Islet of Langerhans (tissue), 1 donor: Measurements from ENCODE around the gene KCNB1.

Source experiments
- FAIRE-seq: peaks from one replicate; lab custom pipeline; 2011; peaks lifted over from hg19 to GRCh38; lab: Jason Lieb, UNC

The KCNB1 gene

DNA sequence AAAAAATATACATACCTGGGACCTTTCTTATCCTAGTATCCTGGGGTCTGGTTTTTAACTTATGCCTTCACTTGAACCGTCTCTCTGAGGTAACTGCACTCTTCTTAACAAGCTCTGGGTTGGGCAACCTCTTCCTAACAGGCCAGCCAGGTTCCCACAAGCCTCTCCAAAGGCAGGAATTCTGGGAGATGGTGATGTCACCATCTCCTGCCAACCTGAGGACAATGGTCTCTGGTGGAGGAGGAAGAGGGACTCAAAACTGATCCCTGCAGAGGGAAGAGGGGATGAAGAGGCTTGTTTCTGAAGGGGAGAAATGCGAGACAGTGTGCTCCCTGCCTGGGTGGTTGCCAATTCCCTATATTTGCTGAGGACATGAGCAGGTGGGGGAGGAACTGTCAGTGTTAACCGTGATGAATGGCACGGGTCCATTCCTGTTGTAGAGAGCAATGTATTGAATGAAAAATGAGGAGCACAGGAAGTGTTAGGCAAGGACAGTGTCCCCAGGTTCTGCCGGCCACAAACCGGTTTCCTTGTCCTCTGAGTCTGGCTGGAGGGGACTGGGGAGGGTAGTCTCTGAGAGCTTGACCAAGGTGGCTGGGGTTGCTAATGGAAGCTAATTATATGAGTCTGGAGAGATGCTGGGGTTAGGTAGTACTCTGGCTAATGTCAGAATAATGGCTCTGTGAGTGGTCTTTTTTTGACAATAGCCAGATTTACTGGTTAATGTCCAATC is 95.5 kb downstream of the KCNB1 start:
- FAIRE-seq = no peak

DNA sequence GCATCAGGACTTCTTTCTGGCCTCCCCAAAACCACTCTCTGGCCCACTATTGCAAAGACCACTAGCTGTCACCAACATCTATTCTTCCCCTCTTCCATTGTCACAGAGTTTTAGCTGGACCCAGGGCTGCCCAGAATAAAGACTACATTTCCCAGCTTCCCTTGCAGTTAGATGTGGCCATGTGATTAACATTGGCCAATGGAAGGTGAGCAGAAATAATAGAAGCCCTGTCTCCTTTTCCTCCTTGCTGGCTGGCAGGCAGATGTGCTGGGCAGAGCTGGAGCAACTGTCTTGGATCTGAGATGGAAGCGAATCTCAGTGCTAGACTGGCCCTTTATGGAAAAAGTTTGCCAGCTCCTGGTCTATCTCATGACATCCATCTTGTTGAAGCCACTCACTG is 97.0 kb downstream of the KCNB1 start:
- no peak for FAIRE-seq

DNA sequence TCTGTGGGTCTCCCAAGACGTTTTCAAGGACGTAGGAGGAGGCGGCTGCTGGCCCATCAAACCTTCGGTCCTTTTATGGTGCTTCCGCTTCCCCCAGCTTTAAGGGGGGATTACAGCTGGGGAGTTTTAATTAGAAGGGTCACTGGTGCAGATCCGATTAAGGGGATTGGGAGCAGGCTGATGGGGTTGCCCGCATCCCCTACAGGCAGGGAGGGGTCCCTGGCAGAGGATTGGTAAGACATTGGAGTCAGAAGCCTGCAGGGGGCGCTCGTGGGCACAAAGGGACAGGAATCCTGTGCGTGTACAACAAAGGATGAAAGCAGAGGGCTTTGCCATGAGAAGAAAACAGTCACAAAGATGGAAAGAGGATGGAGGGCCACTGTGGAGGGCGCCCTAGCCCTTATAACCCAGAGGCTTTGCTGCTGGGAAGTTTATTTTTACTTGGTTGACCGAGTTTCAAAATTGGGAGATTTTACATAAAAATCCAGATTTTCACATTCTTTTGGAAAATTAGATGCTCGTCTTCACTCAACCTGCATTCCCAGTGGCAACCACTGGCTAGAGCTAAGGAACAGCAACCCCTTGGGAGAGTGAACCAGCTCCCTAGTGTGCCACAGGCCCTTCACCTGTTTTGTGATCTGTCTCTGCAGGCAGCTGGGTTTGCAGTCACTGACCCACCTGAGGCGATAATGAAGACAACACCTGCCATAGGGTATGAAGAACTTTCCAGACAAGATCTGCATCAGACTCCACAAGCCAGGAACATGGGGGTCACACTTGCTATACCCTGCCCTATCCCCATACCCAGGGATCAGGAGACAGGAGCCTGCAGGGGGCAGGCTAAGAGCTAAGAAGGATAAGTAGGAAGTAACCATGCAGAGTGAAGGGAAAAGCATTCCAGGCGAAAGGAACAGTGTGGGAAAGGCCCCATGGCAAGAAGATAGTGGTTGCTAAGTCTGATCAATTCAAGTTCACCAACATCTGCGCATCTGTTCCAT is 97.7 kb downstream of the KCNB1 start:
- FAIRE-seq = no peak

DNA sequence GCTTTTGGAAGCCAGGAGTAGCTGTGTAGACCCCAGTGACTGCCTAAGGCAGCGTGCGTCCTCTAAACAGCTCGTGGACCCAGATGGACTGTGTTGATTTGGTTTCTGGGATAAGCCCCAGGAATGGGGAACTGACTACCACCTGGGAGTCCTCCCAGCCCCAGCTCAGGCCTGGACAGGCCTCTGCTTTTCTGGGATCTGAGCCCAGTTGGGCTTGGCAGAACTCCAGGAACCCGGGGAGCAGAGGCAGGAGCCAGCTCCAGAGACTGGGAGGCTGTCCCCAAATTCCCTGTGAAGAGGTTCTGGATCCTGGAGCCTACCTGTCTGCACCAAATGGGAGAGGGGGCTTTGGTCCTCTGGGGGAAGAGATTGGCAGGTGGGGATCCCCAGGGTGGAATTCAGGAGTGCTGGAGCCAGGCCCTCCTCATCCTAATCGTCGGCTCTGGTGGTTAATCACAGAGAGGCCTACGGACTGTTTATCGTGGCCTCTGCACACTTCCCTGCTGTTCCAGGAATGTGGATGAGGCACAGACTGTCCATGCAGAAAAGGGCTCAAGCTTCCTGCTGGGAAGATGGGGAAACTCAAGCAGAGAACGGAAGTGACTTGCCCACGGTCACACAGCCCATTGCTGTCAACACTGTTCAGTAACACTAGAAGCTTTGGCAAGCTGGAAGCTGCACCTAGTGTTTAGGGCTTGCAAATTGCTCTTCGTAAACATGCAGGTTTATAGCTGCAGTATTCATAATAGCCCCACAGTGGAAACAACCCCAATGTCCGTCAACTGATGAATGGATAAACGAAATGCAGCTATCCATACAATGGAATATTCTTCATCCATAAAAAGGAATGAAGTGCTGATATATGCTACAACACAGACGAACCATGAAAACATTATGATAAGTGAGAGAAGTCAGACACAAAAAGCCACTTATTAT is 100.6 kb downstream of the KCNB1 start:
- FAIRE-seq = no peak

DNA sequence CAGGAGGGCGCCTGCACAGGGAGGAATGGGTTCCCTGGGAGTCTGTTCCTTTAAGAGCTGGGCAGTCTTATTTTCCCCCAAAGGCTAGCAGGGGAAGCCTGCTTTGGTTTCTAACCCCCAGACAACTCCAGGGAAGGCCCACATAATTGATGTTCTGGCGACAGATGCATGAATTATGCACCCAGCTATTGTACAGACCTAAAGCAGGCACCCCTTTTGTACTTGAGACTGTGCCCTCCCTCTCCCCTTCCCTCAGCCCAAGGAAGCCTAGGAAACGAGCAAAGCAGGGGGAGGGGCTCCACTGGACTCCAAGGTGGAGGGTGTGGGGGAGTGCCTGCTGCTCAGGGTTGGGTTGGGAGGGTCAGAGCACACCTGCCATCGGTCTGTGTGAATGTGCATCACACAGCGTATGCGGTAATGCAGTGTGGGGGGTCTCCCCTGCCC is 102.1 kb downstream of the KCNB1 start:
- no peak for FAIRE-seq

DNA sequence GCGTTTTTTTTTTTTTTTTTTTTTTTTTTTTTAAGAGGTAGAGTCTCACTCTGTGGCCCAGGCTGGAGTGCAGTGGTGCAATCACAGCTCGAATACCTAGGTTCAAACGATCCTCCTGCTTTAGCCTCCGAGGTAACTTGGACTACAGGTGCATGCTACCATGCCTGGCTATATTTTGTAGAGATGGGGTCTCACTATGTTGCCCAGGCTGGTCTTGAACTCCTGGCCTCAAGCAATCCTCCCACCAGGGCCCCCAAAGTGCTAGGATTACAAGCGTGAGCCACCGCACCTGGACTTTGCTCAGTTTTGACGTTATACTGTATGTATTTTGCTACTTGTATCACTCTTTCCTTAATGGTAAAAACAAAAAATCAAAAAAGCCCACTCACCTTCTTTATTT is 103.1 kb downstream of the KCNB1 start:
- FAIRE-seq = no peak

DNA sequence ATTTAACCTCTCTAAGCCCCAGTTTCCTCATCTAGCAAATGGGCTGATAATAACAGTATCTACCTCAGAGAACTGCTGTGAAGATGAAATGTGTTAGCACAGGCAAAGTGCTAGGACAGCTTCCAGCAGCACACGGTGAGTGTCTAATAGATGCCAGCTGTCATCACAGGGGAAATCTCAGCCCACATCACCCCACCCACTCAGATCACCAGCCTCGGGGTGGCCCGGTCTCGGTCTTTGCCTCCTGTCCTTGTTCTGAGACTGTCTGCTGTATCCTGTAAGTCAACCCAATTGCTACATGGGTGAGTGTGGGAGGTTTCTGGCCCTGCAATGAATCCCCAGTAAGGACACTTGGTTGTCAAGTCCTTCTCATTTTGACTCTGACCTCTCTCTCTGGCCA is 105.1 kb downstream of the KCNB1 start:
- no peak for FAIRE-seq

DNA sequence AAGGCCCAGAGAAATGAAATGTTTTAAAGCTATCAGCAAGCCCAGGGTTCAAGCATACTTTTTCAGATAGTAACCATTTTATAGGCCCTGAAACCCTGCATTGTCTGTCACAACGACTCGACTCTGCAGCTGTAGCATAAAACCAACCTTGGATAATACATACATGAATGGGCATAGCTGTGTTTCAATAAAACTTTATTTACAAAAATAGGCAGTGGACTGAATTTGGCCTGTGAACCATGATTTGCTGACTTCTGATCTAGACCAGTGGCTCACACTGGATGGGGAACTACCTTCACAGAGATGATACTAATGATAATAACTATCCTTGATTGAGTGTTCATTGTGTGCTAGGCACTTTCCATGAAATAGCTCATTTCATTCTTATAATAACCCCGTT is 107.3 kb downstream of the KCNB1 start:
- no peak for FAIRE-seq

DNA sequence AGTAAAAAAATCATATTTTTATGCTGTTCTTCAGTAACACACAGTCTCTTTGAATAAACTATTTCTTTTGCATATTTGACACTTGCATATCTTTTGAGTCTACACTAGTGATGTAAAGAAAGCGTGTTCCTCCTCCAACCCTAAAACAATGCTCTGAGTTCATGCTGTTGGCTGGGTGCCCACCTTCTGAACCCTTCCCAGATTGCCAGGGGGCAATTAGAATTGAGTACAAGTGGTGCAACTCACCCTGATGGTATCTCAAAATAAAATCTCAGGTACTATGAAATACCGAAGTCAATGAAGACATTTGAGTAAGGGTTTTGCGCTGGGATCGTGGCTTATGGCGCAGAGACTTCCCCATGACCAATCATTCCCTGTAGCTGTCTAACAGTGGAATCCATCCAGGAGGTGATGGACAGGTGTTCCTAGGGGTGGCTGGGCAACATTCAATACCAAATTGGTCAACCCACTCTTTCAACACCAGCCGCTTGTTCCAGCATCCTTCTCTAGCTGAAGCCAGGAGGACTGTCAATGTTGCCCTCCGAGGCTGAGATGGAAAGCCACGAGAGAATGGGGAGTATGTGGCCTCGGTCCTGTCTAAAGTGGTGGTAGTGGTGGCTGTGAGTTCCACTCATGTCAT is 110.3 kb downstream of the KCNB1 start:
- no peak for FAIRE-seq

DNA sequence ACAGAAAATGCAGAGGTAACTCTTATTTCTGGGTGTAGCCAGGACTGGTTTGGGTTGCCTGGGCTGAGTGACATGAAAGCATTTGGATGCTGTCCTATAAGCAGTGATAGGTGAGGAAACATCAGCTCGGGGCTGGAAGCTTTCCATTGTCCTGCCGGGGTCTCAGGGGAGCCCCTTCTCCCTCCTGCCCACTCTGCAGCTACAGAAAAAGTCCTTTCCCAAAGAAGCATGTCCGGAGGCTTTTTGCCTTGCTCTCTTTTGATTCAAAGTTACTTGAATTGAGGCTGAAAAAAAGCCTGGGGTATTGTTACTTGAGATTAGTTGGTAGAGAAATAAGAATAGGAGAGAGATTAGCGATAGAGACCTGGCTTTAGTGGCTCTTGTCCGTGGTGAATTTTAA is 113.9 kb downstream of the KCNB1 start:
- no peak for FAIRE-seq

DNA sequence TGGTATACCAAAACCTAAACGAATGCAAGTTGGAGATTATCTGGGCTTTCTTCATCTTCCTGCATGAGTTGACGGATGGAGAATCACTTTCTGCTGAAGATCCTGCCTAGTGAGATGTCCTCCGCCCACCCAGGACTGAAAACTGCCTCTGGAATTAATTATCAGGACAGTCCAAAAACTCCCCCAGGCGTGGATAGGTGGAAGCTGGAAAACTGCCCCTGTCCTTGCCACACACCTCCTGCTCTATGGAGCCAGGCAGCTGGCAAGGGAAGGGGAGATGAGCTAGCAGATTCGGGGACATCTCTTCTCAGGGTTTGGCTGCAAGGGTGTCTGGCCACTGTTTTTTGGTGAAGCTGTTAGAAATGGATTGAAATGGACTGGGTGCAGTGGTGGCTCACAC is 115.4 kb downstream of the KCNB1 start:
- no peak for FAIRE-seq

DNA sequence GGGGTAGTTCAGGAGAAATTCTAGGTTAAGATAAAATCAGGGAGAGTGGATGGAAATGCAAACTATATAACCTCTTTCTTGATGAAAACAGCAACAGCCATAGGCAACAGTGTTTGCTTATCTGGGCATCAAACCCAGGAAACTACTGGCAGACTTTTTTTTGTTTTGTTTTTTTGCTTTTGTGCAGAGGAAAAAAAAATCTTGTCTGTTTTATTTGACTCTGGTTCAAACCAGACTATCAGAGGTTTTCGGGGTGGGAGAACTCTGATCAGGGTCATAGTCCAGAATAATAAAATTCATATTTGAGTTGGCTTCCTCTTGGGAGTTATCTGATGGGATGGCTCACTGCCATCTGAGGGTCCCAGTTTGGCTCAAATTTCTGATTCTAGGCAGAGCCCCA is 115.8 kb downstream of the KCNB1 start:
- no peak for FAIRE-seq

DNA sequence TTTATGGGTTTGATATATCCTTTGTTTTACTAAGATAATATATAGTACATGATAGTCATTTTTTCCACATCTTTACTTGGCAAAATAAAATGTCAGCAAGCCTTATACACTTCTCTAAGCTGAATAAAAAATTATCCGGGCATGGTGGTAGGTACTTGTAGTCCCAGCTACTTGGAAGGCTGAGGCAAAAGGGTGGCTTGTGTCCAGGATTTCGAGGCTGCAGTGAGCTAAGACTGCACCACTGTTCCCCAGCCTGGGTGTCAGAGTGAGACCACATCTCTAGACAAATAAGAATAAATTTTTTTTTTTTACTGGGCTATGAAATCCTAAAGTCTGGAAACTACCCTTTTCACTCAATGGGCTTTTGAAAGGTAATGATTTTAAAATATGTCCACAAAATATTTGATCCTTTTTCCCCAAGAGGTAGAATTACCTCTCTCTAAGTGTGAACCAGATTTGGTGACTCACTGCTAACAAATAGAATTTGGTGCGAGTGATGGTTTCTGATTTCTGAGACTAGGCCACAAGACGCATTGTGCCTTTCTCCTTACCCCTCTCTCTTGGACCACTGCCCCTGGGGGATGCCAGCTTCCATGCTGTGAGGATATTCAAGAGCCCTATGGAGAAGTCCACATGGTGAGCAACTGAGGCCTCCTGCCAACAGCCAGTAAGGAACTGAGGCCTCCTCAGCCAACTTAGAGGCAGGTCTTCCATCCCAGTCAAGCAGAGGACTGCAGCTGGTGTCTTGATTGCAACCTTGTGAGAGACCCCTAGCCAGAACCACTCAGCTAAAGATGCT is 120.4 kb downstream of the KCNB1 start:
- FAIRE-seq = no peak

DNA sequence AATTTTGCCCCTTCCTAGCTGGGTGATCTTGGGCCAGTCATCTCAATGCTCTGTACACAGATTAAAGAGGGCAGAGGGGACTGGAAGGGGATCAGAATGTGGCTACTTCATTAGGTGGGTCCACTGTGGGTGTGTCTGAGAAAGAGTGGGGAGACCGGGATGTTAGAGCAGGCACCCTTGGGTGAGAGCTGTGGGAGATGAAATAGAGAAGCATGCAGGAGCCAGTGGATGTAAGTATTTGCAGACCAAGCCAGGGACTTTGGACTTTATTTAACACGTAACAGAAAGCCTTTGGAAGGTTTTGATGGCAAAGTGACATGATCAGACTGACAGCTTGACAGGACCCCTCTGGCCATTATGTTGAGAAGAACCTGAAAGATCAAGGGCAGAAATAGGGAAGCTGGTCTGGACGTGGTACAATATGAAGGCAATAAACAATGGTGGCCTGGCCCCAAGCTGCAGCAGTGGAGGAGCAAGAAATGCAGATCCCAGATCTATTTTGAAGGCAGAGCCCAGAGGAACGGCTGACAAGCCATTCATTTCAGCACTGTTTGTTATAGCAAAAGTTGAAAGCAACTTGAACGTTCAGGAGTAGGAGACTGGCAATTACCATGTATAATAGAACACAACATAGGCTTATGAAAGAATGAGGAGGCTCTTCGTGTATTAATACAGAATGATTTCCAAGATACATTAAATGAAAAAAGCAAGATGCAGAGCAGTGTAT is 122.1 kb downstream of the KCNB1 start:
- FAIRE-seq = no peak

DNA sequence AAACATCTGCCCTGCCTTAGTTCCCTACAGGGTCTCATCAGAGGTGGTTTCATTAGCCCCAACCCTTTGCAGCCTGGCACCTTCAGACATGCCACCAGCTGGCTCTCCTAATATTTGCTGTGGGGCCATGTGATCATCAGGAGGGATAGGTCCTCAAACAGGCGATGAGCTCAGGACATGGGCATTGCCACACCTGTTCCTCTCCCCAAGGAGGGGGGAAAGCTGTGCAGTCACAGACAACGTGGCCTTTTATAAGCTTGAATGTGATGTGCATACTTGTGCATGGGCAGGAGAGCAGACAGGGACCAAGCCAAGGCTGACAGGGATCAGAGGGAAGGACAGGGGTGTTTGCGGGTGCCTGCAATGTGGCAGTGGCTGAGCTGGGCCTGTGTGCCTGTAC is 125.8 kb downstream of the KCNB1 start:
- no peak for FAIRE-seq

DNA sequence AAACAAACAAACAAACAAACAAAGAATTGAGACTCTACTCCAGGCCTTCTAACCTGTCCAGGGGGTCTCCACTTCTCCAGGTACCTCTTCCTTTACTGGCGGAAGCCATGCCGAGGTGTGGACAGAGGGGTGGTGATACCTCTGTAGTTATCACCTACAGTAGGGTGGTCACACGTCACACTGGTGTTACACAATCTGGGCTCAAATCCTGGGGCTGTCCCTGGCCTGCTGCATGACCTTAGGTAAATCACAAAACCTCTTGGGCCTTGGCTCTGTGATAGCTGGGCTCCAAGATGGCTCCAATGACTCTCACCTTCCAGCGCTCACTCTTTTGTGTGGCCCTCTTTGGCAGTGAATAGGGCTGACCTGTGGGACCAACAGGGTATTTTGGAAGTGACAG is 127.8 kb downstream of the KCNB1 start:
- no peak for FAIRE-seq

DNA sequence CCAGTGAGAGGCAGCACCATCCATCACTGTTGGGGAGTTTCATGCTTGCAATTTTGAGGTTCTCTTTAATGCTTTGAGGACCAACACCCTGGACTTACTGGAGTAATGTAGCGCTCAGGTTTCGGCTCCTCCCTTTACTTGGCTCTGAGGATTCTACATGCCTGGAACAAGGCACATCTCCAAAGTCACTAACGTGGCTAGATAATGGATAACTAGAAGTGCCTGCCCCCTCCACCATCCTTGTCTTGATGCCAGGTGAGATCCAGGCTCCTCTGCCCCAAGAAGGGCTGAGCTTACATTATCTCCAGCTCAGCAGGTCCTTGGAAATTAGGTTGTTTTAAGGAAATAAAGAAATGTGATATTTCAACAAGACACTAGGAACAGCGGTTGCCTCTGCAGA is 129.1 kb downstream of the KCNB1 start:
- FAIRE-seq = no peak

DNA sequence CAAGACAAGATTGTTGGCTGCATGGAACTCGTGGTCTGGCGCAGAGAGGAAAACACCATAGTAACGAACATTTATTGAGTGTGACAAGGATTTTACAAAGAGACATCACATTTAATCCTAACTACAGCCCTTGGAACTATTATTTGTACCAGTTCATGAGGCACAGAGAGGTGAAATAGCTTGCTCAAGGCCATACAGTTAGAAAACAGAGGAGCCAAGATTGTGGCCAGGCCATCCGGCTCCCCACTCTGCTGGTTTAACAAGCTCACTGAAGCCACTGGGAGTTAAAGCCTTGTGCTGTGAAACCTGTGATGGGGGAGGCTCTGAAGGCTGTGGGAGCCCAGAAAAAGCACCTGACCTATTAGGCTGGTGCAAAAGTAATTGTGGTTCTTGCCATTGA is 129.7 kb downstream of the KCNB1 start:
- no peak for FAIRE-seq

DNA sequence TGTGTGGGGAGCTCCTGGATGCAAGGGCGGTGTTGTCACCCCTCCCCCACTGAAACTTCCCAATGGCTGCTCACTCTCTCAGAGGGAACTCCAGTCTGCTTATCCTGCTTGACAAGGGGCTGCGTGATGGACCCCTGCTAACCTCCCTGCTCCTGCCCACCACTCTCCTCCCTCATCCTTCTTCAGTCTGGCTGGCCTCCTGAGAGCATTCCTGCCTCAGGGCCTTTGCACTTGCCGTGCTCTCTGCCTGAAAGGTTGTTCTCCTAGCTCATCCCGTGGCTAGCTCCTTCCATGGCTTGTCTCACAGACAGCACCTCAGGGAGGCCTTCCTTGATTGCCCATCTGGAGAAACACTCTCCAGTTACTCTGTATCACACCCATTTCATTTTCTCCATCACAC is 130.7 kb downstream of the KCNB1 start:
- no peak for FAIRE-seq

DNA sequence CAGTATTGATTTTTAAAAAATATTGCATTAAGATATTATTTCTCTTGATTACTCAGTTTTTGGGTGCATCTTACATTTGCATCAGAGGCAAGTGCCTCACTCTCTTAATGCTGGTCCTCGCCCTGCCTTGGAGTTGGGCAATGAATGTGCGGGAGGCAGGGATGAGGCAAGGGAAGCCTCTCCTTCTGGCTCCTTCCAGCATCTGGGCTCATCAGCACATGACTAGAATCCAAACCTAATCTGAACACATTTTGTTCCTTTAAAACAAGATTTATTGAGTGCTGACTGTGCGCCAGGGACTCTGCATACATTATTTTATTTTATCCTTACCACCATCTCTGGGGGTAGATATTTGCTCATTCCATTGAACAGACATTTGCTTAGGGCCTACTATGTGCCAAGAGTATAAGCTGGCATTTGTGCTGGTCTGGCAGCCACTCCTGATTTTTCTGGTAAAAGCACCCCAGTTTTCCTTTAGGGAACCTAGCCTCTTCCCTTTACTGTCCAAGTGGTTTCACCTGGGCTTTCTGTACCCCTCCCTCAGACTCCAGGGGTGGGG is 132.7 kb downstream of the KCNB1 start:
- no peak for FAIRE-seq
